AG04449 (cell line): Measurements from ENCODE around the gene SLC36A2.
"Not testable (repeated sequence)": the region's sequence is repeated elsewhere in the genome, so short reads cannot be mapped to it uniquely, and the experiment has no call there.

ENCODE experiments used
- CTCF ChIA-PET: fragments of 350-600 bp; formaldehyde crosslinking; extraction: SDS; loops from one replicate; lab custom pipeline; 2021; ENCODE audit warnings: antibody characterized with exemption; lab: Yijun Ruan, JAX
- POLR2A ChIA-PET: fragments of 400-600, 350-600 bp; formaldehyde crosslinking; extraction: SDS; loops from one replicate; lab custom pipeline; 2020; ENCODE audit warnings: antibody characterized with exemption, inconsistent platforms; lab: Yijun Ruan, JAX
- DNase-seq: peaks from one replicate; pipeline ENCODE4 v3.0.0-alpha.2; 2010; ENCODE audit warnings: low read depth, low spot score
- H3K4me3 ChIP-seq: 2 replicates; pipeline ENCODE4 v1.5.1; 2011; ENCODE audit warnings: low read depth, mild to moderate bottlenecking, control low read depth, low read length
- CTCF ChIP-seq: IDR thresholded peaks from one replicate; pipeline ENCODE4 v1.5.1; 2011; ENCODE audit warnings: mild to moderate bottlenecking, moderate library complexity, low read length, control low read depth, inconsistent platforms; ENCODE audit not compliant: insufficient read depth; ENCODE audit errors: missing control alignments

SLC36A2 gene

GRCh38 chr5:151310932-151311331, 36.4 kb downstream of the SLC36A2 start:
- no peak for DNase-seq
- no peak for TF ChIP-seq CTCF
- POLR2A ChIA-PET, result no interaction called here
- no peak overlapping the region for H3K4me3 ChIP-seq
- CTCF ChIA-PET, result no interaction called here

GRCh38 chr5:151309821-151310220, 37.5 kb downstream of the SLC36A2 start:
- H3K4me3 ChIP-seq, POLR2A ChIA-PET, DNase-seq, CTCF ChIA-PET: not testable (repeated sequence)

DNA sequence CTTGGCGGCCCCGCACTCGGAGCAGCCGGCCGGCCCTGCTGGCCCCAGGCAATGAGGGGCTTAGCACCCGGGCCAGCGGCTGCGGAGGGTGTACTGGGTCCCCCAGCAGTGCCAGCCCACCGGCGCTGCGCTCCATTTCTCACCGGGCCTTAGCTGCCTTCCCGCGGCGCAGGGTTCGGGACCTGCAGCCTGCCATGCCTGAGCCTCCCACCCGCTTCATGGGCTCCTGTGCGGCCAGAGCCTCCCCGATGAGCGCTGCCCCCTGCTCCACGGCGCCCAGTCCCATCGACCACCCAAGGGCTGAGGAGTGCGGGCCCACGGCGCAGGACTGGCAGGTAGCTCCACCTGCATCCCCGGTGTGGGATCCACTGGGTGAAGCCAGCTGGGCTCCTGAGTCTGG, 38.1 kb downstream of the SLC36A2 start:
- CTCF ChIA-PET, H3K4me3 ChIP-seq, DNase-seq, POLR2A ChIA-PET: not testable (repeated sequence)

DNA sequence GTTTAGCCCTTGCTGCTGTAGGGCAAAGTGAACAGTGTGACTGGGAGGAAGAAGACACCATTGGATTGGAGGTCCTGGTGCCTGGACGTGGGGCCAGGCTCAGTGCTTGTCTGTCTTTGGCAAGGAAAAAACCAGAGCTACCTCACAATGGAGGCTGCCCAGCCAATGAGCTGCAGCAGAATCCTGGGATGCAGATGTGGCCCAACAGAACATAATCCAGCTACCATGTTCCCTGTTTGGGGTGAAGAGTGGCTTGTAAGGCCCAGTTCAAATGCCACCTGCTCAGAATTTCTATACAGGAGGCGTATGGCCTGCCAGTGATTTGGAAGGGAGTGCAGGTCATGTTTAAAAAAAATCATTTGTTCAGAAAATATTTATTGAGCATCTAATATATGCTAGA, 43.7 kb downstream of the SLC36A2 start, which contains the start of gene SLC36A3:
Gene SLC36A3 (minus strand): TSS at position 101 of the 400 bp plus-strand sequence. CDS start 412 bp downstream, outside the sequence.
- no peak for DNase-seq
- no peak for TF ChIP-seq CTCF
- H3K4me3 ChIP-seq, result no peak within 1 kb of the TSS
- POLR2A ChIA-PET, result no interaction called here
- CTCF ChIA-PET, result interaction anchor here (0.9 to 1.2 kb wide), 2 partner anchors 9 to 12 kb away, joined by 3 to 4 read pairs; no protein-coding TSS in a partner anchor

- no peak for TF ChIP-seq CTCF
- H3K4me3 ChIP-seq, result no peak overlapping the region
- no peak for DNase-seq
- ChIA-PET CTCF (no interaction called here), POLR2A (no interaction called here)
Measured at GRCh38 chr5:151298063-151298855, 49.1 kb downstream of the SLC36A2 start.

GRCh38 chr5:151296974-151297373, 50.4 kb downstream of the SLC36A2 start:
- no peak for DNase-seq
- CTCF ChIA-PET, result no interaction called here

GRCh38 chr5:151296478-151296830, 50.9 kb downstream of the SLC36A2 start:
- no peak for TF ChIP-seq CTCF
- CTCF ChIA-PET, result no interaction called here
- POLR2A ChIA-PET, result no interaction called here
- DNase-seq, result no peak
- no peak overlapping the region for H3K4me3 ChIP-seq

More at GRCh38 chr5:151296974-151297373, 50.4 kb downstream of the SLC36A2 start:
- TF ChIP-seq CTCF, result no peak
- POLR2A ChIA-PET, result no interaction called here
- no peak overlapping the region for H3K4me3 ChIP-seq
